HFF-Myc (cell line): ENCODE measurements around the gene RCAN2.

Experiments
- DNase-seq: peaks from one replicate; pipeline ENCODE4 v3.0.0-alpha.2; 2011; ENCODE audit warnings: low read depth; ENCODE audit errors: extremely low read depth
- H3K4me3 ChIP-seq: replicated peaks from 2 replicates; pipeline ENCODE4 v1.5.1; 2011; ENCODE audit warnings: low read depth, mild to moderate bottlenecking, control low read depth, low read length
- CTCF ChIP-seq: IDR thresholded peaks from 2 replicates; pipeline ENCODE4 v1.5.1; 2012; ENCODE audit warnings: mild to moderate bottlenecking, low read depth, low read length, control low read depth; ENCODE audit errors: missing control alignments

RCAN2 gene

GRCh38 chr6:46378882-46379416, 112.3 kb downstream of the RCAN2 start:
- DNase-seq = no peak
- no peak overlapping the region for H3K4me3 ChIP-seq
- TF ChIP-seq CTCF = no peak

GRCh38 chr6:46378161-46378881, 112.9 kb downstream of the RCAN2 start:
- H3K4me3 ChIP-seq = no peak overlapping the region
- TF ChIP-seq CTCF = no peak
- no peak for DNase-seq

GRCh38 chr6:46377209-46377608, 114.0 kb downstream of the RCAN2 start:
- no peak for TF ChIP-seq CTCF
- DNase-seq = no peak
- H3K4me3 ChIP-seq = no peak overlapping the region

GRCh38 chr6:46376562-46377061, 114.6 kb downstream of the RCAN2 start:
- no peak for TF ChIP-seq CTCF
- no peak overlapping the region for H3K4me3 ChIP-seq
- DNase-seq = no peak

GRCh38 chr6:46370622-46371021, 120.6 kb downstream of the RCAN2 start:
- TF ChIP-seq CTCF = no peak
- peak; percentile 7 for DNase-seq
- no peak overlapping the region for H3K4me3 ChIP-seq

GRCh38 chr6:46368169-46368536, 123.1 kb downstream of the RCAN2 start:
- H3K4me3 ChIP-seq = no peak overlapping the region
- TF ChIP-seq CTCF = no peak
- no peak for DNase-seq
